ENCODE data around the gene SLC66A1. TPM values are rescaled to one million over a fixed set of nuclear protein-coding genes. Genes with fewer than 3 reads are reported as not detected.

SLC66A1 gene
- polyA plus RNA-seq, 2 of the 4 experiments (the other 2 are of a cell fraction): 5.6 to 12.6 TPM

GRCh38 chr1:19373211-19374082 lies 61.3 kb downstream of the SLC66A1 start:
- ChIA-PET CTCF (interaction anchor here (0.6 to 3.4 kb wide), 4 partner anchors 11 to 265 kb away, joined by 3 to 19 read pairs (median 4); no protein-coding TSS in a partner anchor), POLR2A (no interaction called here)
- ATAC-seq (no peak), FAIRE-seq (no peak), DNase-seq (ENCODE audit: low read depth in 1 of 2, low spot score in 1 of 2) (no peak)
- whole genome bisulfite sequencing (ENCODE audit: missing lambda C conversion rate): 97% methylated on average over 11 of the region's 15 CpGs
- no peaks in the 10 kb centered on the region for H3K4me1 ChIP-seq
- no peak overlapping the region for H3K4me2 ChIP-seq
- H3K9me3 ChIP-seq: peaks cover 3% of the 10 kb centered on the region; the same call in 1 of the 3 replicates
- no peak overlapping the region for H3K27ac ChIP-seq
- H3K4me3 ChIP-seq: no peak overlapping the region
- TF ChIP-seq CBX2 (IDR thresholded peaks at IDR 0.05; ENCODE audit: borderline replicate concordance, low read depth): no peak
- TF ChIP-seq HOXB13 (CRISPR knock-in tag; IDR thresholded peaks at IDR 0.05; ENCODE audit: low read depth): no peak
- TF ChIP-seq NFE2L2 (conservative IDR thresholded peaks at IDR 0.05; ENCODE audit: low read length): no peak
- no peak for TF ChIP-seq GATA3 (IDR thresholded peaks at IDR 0.05; ENCODE audit: borderline replicate concordance)
- no peak for TF ChIP-seq HEYL (CRISPR knock-in tag; IDR thresholded peaks at IDR 0.05)
- no peak for TF ChIP-seq ZSCAN20 (CRISPR knock-in tag; IDR thresholded peaks at IDR 0.05)
- no peak for TF ChIP-seq RFX5 (IDR thresholded peaks at IDR 0.05)
- TF ChIP-seq RARB (CRISPR knock-in tag; IDR thresholded peaks at IDR 0.05): no peak
- no peak for TF ChIP-seq EHF (CRISPR knock-in tag; IDR thresholded peaks at IDR 0.05)
- TF ChIP-seq ZFP36 (IDR thresholded peaks at IDR 0.05; ENCODE audit: borderline replicate concordance, partially characterized antibody): no peak

- ATAC-seq (peak; percentile 74 to 88; a peak in 4 of 6 replicates), DNase-seq (ENCODE audit: low read depth in 1 of 2, low spot score in 1 of 2) (peak; percentile 21 to 35), FAIRE-seq (no peak)
- H3K4me1 ChIP-seq: no peaks in the 10 kb centered on the region
- peaks cover 3% of the 10 kb centered on the region; the same call in 1 of the 3 replicates for H3K9me3 ChIP-seq
- TF ChIP-seq CBX8 (IDR thresholded peaks at IDR 0.05): no peak
- TF ChIP-seq KDM1A (IDR thresholded peaks at IDR 0.05; ENCODE audit: low read depth): no peak
- no peak for TF ChIP-seq HEYL (CRISPR knock-in tag; IDR thresholded peaks at IDR 0.05)
- no peak for TF ChIP-seq RCOR1 (IDR thresholded peaks at IDR 0.05; ENCODE audit: low read depth, low read length)
- TF ChIP-seq EHF (CRISPR knock-in tag; IDR thresholded peaks at IDR 0.05): no peak
- no peak for TF ChIP-seq TFCP2L1 (CRISPR knock-in tag; IDR thresholded peaks at IDR 0.05)
- H3K4me3 ChIP-seq: no peak overlapping the region
- WGBS (ENCODE audit: missing lambda C conversion rate): no CpG with 5 or more reads among the region's 14 CpGs
- no peak overlapping the region for H3K4me2 ChIP-seq
- H3K27ac ChIP-seq: no peak overlapping the region
- CTCF ChIA-PET: interaction anchor here (0.6 to 3.4 kb wide), 7 partner anchors 10 to 449 kb away, joined by 3 to 19 read pairs (median 3); no protein-coding TSS in a partner anchor
- POLR2A ChIA-PET: no interaction called here
Observed at GRCh38 chr1:19374083-19374801, 62.1 kb downstream of the SLC66A1 start.

- ChIA-PET CTCF (interaction anchor here (0.8 to 3.4 kb wide), 8 partner anchors 9 to 450 kb away, joined by 3 to 19 read pairs (median 3); no protein-coding TSS in a partner anchor), POLR2A (no interaction called here)
- no peaks in the 10 kb centered on the region for H3K4me1 ChIP-seq
- 86% methylated on average over 7 of the region's 8 CpGs for whole genome bisulfite sequencing (ENCODE audit: missing lambda C conversion rate)
- no peak overlapping the region for H3K4me2 ChIP-seq
- DNase-seq (ENCODE audit: low read depth in 1 of 2, low spot score in 1 of 2) (no peak), ATAC-seq (no peak), FAIRE-seq (no peak)
- no peak for TF ChIP-seq RAD21 (conservative IDR thresholded peaks at IDR 0.05 in 1 of 2, IDR thresholded peaks at IDR 0.05 in 1 of 2)
- no peak for TF ChIP-seq KDM5A (IDR thresholded peaks at IDR 0.05)
- no peak for TF ChIP-seq BHLHE40 (IDR thresholded peaks at IDR 0.05; ENCODE audit: low read depth, low read length)
- no peak for TF ChIP-seq CHD4 (IDR thresholded peaks at IDR 0.05; ENCODE audit: borderline replicate concordance)
- TF ChIP-seq FOSB (CRISPR knock-in tag; IDR thresholded peaks at IDR 0.05): no peak
- no peak for TF ChIP-seq NPAS2 (CRISPR knock-in tag; IDR thresholded peaks at IDR 0.05; ENCODE audit: borderline replicate concordance)
- no peak for TF ChIP-seq MAFK (IDR thresholded peaks at IDR 0.05; ENCODE audit: partially characterized antibody)
- TF ChIP-seq ZSCAN20 (CRISPR knock-in tag; IDR thresholded peaks at IDR 0.05): no peak
- TF ChIP-seq PHF8 (IDR thresholded peaks at IDR 0.05; ENCODE audit: borderline replicate concordance, low read depth): no peak
- TF ChIP-seq FOXS1 (CRISPR knock-in tag; IDR thresholded peaks at IDR 0.05): no peak
- no peak for TF ChIP-seq MAZ (IDR thresholded peaks at IDR 0.05; ENCODE audit: borderline replicate concordance, low read depth, low read length)
- no peak for TF ChIP-seq HES2 (IDR thresholded peaks at IDR 0.05)
- TF ChIP-seq SMC3 (IDR thresholded peaks at IDR 0.05): no peak
- TF ChIP-seq, protein P1, sequence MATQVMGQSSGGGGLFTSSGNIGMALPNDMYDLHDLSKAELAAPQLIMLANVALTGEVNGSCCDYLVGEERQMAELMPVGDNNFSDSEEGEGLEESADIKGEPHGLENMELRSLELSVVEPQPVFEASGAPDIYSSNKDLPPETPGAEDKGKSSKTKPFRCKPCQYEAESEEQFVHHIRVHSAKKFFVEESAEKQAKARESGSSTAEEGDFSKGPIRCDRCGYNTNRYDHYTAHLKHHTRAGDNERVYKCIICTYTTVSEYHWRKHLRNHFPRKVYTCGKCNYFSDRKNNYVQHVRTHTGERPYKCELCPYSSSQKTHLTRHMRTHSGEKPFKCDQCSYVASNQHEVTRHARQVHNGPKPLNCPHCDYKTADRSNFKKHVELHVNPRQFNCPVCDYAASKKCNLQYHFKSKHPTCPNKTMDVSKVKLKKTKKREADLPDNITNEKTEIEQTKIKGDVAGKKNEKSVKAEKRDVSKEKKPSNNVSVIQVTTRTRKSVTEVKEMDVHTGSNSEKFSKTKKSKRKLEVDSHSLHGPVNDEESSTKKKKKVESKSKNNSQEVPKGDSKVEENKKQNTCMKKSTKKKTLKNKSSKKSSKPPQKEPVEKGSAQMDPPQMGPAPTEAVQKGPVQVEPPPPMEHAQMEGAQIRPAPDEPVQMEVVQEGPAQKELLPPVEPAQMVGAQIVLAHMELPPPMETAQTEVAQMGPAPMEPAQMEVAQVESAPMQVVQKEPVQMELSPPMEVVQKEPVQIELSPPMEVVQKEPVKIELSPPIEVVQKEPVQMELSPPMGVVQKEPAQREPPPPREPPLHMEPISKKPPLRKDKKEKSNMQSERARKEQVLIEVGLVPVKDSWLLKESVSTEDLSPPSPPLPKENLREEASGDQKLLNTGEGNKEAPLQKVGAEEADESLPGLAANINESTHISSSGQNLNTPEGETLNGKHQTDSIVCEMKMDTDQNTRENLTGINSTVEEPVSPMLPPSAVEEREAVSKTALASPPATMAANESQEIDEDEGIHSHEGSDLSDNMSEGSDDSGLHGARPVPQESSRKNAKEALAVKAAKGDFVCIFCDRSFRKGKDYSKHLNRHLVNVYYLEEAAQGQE (IDR thresholded peaks at IDR 0.05): no peak
- no peak for TF ChIP-seq RNF2 (IDR thresholded peaks at IDR 0.05; ENCODE audit: borderline replicate concordance, low read depth)
- no peak for TF ChIP-seq POLR2A (IDR thresholded peaks at IDR 0.05; ENCODE audit: low read length)
- peaks cover 3% of the 10 kb centered on the region; the same call in 1 of the 3 replicates for H3K9me3 ChIP-seq
- no peak overlapping the region for H3K4me3 ChIP-seq
- H3K27ac ChIP-seq: no peak overlapping the region
Observed at GRCh38 chr1:19374926-19375325, 62.8 kb downstream of the SLC66A1 start.

All from A549 (cell line).